UCSD-AML1 (cell line): Measurements from ENCODE around the gene KBTBD8.

Experiments used
- DNase-seq: peaks from one replicate; lab custom pipeline; 2025; ENCODE audit not compliant: unreplicated experiment; lab: John Stamatoyannopoulos, UW

KBTBD8 gene

GRCh38 chr3:67031986-67032385 lies 33.9 kb downstream of the KBTBD8 start:
- DNase-seq, result no peak

- no peak for DNase-seq
These were observed 35.0 kb downstream of the KBTBD8 start for GRCh38 chr3:67033079-67033478.

GRCh38 chr3:67034371-67034770 lies 36.3 kb downstream of the KBTBD8 start:
- DNase-seq, result no peak

- no peak for DNase-seq
These were observed 39.5 kb downstream of the KBTBD8 start for GRCh38 chr3:67037615-67038014.

- DNase-seq, result no peak
These were observed 46.2 kb downstream of the KBTBD8 start for GRCh38 chr3:67044295-67044694.

DNA sequence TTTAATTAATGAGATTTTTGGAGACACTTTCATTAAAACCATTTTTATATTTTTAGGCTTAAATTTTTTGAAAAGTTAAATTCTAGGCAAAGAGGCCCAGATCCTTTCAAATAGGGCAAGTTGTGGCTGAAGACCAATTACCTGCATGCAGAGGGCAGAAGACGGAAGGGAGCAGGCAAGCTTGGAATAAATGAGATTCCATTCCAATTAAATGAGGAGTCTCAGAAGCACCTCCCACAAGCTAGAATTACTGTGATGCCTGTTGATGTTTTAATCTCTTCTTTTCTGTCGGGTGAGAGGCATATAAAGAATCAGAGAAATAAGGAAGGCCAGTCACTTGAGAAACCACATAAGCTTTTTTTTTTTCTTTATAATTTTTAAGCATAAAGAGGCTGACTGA lies 46.8 kb downstream of the KBTBD8 start:
- no peak for DNase-seq

DNA sequence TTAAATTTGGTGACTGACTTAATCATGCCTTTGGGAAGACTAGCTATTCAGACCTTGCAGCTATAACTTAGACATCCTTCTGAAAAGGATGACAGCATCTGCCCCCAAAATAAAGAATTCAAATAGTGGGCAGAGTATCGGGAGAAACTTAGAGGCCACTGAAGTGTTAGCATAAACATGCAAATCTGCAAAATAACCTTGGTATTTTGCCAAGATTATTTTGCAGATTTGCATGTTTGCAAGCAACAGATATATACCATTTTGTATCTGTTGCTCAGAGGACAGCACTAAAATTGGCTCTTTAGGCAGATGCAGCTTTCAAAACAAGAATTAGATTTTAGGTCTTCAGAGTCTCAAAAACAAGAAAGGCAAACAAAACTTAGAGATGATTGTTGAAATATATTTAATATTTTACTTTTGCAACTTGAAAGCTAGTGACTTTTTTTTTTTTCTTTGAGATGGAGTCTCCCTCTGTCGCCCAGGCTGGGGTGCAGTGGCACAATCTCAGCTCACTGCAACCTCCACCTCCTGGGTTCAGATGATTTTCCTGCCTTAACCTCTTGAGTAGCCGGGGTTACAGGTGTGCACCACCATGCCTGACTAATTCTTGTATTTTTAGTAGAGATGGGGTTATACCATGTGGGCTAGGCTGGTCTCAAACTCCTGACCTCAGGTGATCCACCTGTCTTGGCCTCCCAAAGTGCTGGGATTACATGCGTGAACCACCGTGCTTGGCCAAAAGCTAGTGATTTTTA lies 47.8 kb downstream of the KBTBD8 start:
- DNase-seq, result no peak

DNA sequence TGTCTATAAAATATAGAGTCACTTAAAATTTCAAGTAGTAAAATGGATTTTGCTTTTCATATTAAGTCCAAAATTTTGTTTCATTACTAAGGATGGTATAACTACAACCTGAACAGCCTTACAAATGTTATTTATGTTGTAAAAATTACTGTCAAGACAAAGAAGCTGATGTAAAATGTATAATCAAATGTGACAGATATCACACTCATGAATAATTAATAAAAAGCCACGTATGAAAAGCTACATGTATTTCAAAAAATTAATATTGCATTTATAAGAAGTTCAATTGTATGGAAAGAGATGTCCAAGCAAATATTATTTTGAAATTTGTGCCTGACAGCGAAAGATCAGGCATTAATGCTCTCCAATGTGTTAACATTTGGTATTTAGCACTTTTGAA lies 48.9 kb downstream of the KBTBD8 start:
- no peak for DNase-seq

DNA sequence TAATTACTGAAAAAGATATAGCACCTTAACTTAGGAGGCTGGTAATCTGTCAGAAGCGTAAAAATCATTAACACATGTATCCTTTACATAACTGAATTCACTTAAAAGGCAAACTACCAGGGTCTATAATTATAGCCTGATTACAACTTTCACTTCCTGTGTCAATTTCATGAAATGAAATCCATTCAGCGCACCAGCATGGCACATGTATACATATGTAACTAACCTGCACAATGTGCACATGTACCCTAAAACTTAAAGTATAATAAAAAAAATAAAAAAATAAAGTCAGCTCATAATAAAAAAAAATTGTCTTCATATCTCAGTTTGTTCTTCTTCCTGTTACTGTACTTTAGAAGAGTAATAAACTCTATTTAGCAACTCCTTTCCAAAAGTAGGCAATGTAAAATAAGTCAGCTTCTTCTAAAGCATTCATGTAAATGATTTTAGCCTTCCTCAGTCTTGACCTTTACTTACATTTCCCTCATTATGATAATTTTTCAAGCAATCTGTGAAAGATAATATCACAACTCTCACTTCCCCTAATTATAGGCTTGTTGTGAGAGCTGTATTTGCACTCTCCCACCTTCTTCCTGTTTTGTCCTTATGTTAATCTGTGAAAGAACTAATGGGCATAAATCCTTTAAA lies 50.1 kb downstream of the KBTBD8 start:
- DNase-seq, result no peak

DNA sequence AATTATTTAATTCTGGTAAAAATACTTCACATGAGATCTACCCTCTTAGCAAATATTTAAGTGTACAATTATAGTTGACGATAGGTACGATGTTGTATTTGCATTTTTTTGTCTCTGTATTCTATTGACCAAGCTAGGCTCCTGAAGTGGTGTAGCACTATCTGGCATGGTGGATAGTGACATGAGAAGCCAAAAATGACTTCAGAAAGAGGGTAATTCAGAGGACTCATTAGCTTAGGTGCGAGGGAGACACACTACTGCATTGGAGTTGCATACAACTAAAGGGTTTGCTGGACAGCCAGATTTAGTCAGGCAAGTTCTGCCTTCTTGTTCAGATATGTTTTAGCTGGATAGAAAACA lies 50.6 kb downstream of the KBTBD8 start:
- no peak for DNase-seq

DNA sequence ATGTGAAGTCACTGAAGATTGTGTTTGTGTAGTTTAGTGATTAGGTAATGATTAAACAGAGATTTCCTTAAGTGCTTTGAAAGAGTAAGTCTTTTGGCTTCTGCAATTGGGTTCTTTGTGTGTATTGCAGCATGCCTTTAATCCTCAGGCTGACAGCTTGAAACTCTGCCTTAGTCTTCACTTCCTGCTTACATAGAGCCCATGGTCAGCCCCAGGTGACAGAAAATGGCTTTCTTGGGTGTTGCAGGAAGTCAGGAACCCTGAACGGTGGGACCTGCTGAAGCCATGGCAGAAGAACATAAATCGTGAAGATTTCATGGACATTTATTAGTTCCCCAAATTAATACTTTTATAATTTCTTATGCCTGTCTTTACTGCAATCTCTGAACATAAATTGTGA lies 61.3 kb downstream of the KBTBD8 start:
- DNase-seq, result no peak
